Stimulated activated naive CD8-positive, alpha-beta T cell treated with anti-CD3 and anti-CD28 coated beads, Interleukin-15, Interleukin-2, amounts not matched to agents 100 ng/mL and 50 ng/mL, for 24 hours (primary cell): ENCODE measurements around the gene GALNTL6.

Experiments used
- H3K27ac Mint-ChIP-seq: one replicate; pipeline ENCODE4 v1.8.0; 2021; ENCODE audit warnings: mild to moderate bottlenecking, mixed read lengths
- H3K27me3 Mint-ChIP-seq: one replicate; pipeline ENCODE4 v1.8.0; 2021; ENCODE audit warnings: mixed read lengths
- H3K36me3 Mint-ChIP-seq: one replicate; pipeline ENCODE4 v1.8.0; 2021; ENCODE audit warnings: low read depth, mixed read lengths
- H3K4me1 Mint-ChIP-seq: one replicate; pipeline ENCODE4 v1.8.0; 2021; ENCODE audit warnings: low read depth, mixed read lengths
- H3K4me3 Mint-ChIP-seq: one replicate; pipeline ENCODE4 v1.8.0; 2021; ENCODE audit warnings: mild to moderate bottlenecking, mixed read lengths
- H3K9me3 Mint-ChIP-seq: one replicate; pipeline ENCODE4 v1.8.0; 2021; ENCODE audit warnings: mixed read lengths

GALNTL6 gene

GRCh38 chr4:172088556-172088955 lies 275.4 kb downstream of the GALNTL6 start:
- Mint-ChIP-seq H3K27me3 (no peaks in the 10 kb centered on the region), H3K9me3 (no peaks in the 10 kb centered on the region), H3K4me3 (no peak overlapping the region), H3K27ac (no peak overlapping the region), H3K36me3 (no peaks in the 10 kb centered on the region), H3K4me1 (no peaks in the 10 kb centered on the region)

GRCh38 chr4:172095161-172095560 lies 282.0 kb downstream of the GALNTL6 start:
- H3K4me3 Mint-ChIP-seq = no peak overlapping the region
- H3K4me1 Mint-ChIP-seq = no peaks in the 10 kb centered on the region
- H3K27ac Mint-ChIP-seq = no peak overlapping the region
- H3K9me3 Mint-ChIP-seq = no peaks in the 10 kb centered on the region
- no peaks in the 10 kb centered on the region for H3K27me3 Mint-ChIP-seq
- no peaks in the 10 kb centered on the region for H3K36me3 Mint-ChIP-seq

- H3K4me3 Mint-ChIP-seq = no peak overlapping the region
- H3K27ac Mint-ChIP-seq = no peak overlapping the region
- no peaks in the 10 kb centered on the region for H3K27me3 Mint-ChIP-seq
- H3K36me3 Mint-ChIP-seq = no peaks in the 10 kb centered on the region
- H3K9me3 Mint-ChIP-seq = peaks cover 3% of the 10 kb centered on the region
- no peaks in the 10 kb centered on the region for H3K4me1 Mint-ChIP-seq
Observed at GRCh38 chr4:172096786-172097185, 283.6 kb downstream of the GALNTL6 start.

GRCh38 chr4:172099376-172099775 lies 286.2 kb downstream of the GALNTL6 start:
- peaks cover 3% of the 10 kb centered on the region for H3K9me3 Mint-ChIP-seq
- no peaks in the 10 kb centered on the region for H3K36me3 Mint-ChIP-seq
- H3K4me3 Mint-ChIP-seq = no peak overlapping the region
- no peaks in the 10 kb centered on the region for H3K4me1 Mint-ChIP-seq
- H3K27me3 Mint-ChIP-seq = no peaks in the 10 kb centered on the region
- no peak overlapping the region for H3K27ac Mint-ChIP-seq

GRCh38 chr4:172103456-172103855 lies 290.3 kb downstream of the GALNTL6 start:
- no peaks in the 10 kb centered on the region for H3K4me1 Mint-ChIP-seq
- no peaks in the 10 kb centered on the region for H3K27me3 Mint-ChIP-seq
- no peak overlapping the region for H3K4me3 Mint-ChIP-seq
- H3K27ac Mint-ChIP-seq = no peak overlapping the region
- H3K36me3 Mint-ChIP-seq = no peaks in the 10 kb centered on the region
- H3K9me3 Mint-ChIP-seq = peaks cover 8% of the 10 kb centered on the region

GRCh38 chr4:172104539-172104938 lies 291.3 kb downstream of the GALNTL6 start:
- Mint-ChIP-seq H3K9me3 (peaks cover 8% of the 10 kb centered on the region), H3K4me3 (no peak overlapping the region)

GRCh38 chr4:172105918-172106317 lies 292.7 kb downstream of the GALNTL6 start:
- Mint-ChIP-seq H3K4me1 (no peaks in the 10 kb centered on the region), H3K9me3 (peaks cover 8% of the 10 kb centered on the region), H3K27me3 (no peaks in the 10 kb centered on the region), H3K27ac (no peak overlapping the region), H3K36me3 (no peaks in the 10 kb centered on the region), H3K4me3 (no peak overlapping the region)

More at GRCh38 chr4:172104539-172104938, 291.3 kb downstream of the GALNTL6 start:
- Mint-ChIP-seq H3K4me1 (no peaks in the 10 kb centered on the region), H3K27me3 (no peaks in the 10 kb centered on the region), H3K36me3 (no peaks in the 10 kb centered on the region), H3K27ac (no peak overlapping the region)

- H3K27ac Mint-ChIP-seq = no peak overlapping the region
- H3K4me1 Mint-ChIP-seq = no peaks in the 10 kb centered on the region
- H3K9me3 Mint-ChIP-seq = peaks cover 5% of the 10 kb centered on the region
- no peaks in the 10 kb centered on the region for H3K27me3 Mint-ChIP-seq
- no peak overlapping the region for H3K4me3 Mint-ChIP-seq
- no peaks in the 10 kb centered on the region for H3K36me3 Mint-ChIP-seq
Observed at GRCh38 chr4:172109466-172109865, 296.3 kb downstream of the GALNTL6 start.

- Mint-ChIP-seq H3K4me1 (no peaks in the 10 kb centered on the region), H3K9me3 (peaks cover 10% of the 10 kb centered on the region), H3K36me3 (no peaks in the 10 kb centered on the region), H3K27me3 (no peaks in the 10 kb centered on the region), H3K4me3 (no peak overlapping the region), H3K27ac (no peak overlapping the region)
Observed at GRCh38 chr4:172124656-172125308, 311.6 kb downstream of the GALNTL6 start.

GRCh38 chr4:172125443-172125842 lies 312.2 kb downstream of the GALNTL6 start:
- H3K27ac Mint-ChIP-seq = no peak overlapping the region
- no peaks in the 10 kb centered on the region for H3K36me3 Mint-ChIP-seq
- no peaks in the 10 kb centered on the region for H3K4me1 Mint-ChIP-seq
- H3K4me3 Mint-ChIP-seq = no peak overlapping the region
- H3K27me3 Mint-ChIP-seq = no peaks in the 10 kb centered on the region
- H3K9me3 Mint-ChIP-seq = peaks cover 10% of the 10 kb centered on the region

- no peaks in the 10 kb centered on the region for H3K27me3 Mint-ChIP-seq
- no peaks in the 10 kb centered on the region for H3K4me1 Mint-ChIP-seq
- no peak overlapping the region for H3K4me3 Mint-ChIP-seq
- H3K36me3 Mint-ChIP-seq = no peaks in the 10 kb centered on the region
- peaks cover 6% of the 10 kb centered on the region for H3K9me3 Mint-ChIP-seq
- H3K27ac Mint-ChIP-seq = no peak overlapping the region
Observed at GRCh38 chr4:172127168-172127567, 314.0 kb downstream of the GALNTL6 start.

- no peaks in the 10 kb centered on the region for H3K4me1 Mint-ChIP-seq
- peaks cover 6% of the 10 kb centered on the region for H3K9me3 Mint-ChIP-seq
- no peaks in the 10 kb centered on the region for H3K36me3 Mint-ChIP-seq
- H3K4me3 Mint-ChIP-seq = no peak overlapping the region
- H3K27me3 Mint-ChIP-seq = no peaks in the 10 kb centered on the region
- H3K27ac Mint-ChIP-seq = no peak overlapping the region
Observed at GRCh38 chr4:172129593-172129992, 316.4 kb downstream of the GALNTL6 start.

GRCh38 chr4:172134521-172134920 lies 321.3 kb downstream of the GALNTL6 start:
- H3K9me3 Mint-ChIP-seq = peaks cover 3% of the 10 kb centered on the region
- H3K4me1 Mint-ChIP-seq = no peaks in the 10 kb centered on the region
- no peak overlapping the region for H3K27ac Mint-ChIP-seq
- H3K4me3 Mint-ChIP-seq = no peak overlapping the region
- no peaks in the 10 kb centered on the region for H3K27me3 Mint-ChIP-seq
- no peaks in the 10 kb centered on the region for H3K36me3 Mint-ChIP-seq

- H3K4me3 Mint-ChIP-seq = no peak overlapping the region
- no peak overlapping the region for H3K27ac Mint-ChIP-seq
- H3K4me1 Mint-ChIP-seq = no peaks in the 10 kb centered on the region
- H3K27me3 Mint-ChIP-seq = no peaks in the 10 kb centered on the region
- H3K9me3 Mint-ChIP-seq = no peaks in the 10 kb centered on the region
- no peaks in the 10 kb centered on the region for H3K36me3 Mint-ChIP-seq
Observed at GRCh38 chr4:172141025-172141424, 327.8 kb downstream of the GALNTL6 start.

GRCh38 chr4:172142281-172142741 lies 329.1 kb downstream of the GALNTL6 start:
- Mint-ChIP-seq H3K4me3 (no peak overlapping the region), H3K4me1 (no peaks in the 10 kb centered on the region), H3K27me3 (no peaks in the 10 kb centered on the region), H3K27ac (no peak overlapping the region), H3K36me3 (no peaks in the 10 kb centered on the region), H3K9me3 (no peaks in the 10 kb centered on the region)
